ENCODE results near the gene HYCC2. TPM values are rescaled to one million over a fixed set of nuclear protein-coding genes. Genes with fewer than 3 reads are reported as not detected.
"Not testable (repeated sequence)": the region's sequence is repeated elsewhere in the genome, so short reads cannot be mapped to it uniquely, and the experiment has no call there.

Gene HYCC2
- total RNA-seq (1 to 10 TPM; 7.6 to 8.6 (median 8.1) TPM), polyA plus RNA-seq (1 to 10 TPM; 1.7 to 5.2 (median 2.1) TPM)
- long read RNA-seq, donor 1, partial matches to known transcripts, result 0 of 4 reads
- long read RNA-seq, donor 1, other reads (novel, unspliced or antisense), result 4 of 4 reads
- long read RNA-seq, donor 2, full-length matches to known transcripts, result 3 of 11 reads
- long read RNA-seq, donor 2, partial matches to known transcripts, result 1 of 11 reads
- long read RNA-seq, donor 2, other reads (novel, unspliced or antisense), result 7 of 11 reads

DNA sequence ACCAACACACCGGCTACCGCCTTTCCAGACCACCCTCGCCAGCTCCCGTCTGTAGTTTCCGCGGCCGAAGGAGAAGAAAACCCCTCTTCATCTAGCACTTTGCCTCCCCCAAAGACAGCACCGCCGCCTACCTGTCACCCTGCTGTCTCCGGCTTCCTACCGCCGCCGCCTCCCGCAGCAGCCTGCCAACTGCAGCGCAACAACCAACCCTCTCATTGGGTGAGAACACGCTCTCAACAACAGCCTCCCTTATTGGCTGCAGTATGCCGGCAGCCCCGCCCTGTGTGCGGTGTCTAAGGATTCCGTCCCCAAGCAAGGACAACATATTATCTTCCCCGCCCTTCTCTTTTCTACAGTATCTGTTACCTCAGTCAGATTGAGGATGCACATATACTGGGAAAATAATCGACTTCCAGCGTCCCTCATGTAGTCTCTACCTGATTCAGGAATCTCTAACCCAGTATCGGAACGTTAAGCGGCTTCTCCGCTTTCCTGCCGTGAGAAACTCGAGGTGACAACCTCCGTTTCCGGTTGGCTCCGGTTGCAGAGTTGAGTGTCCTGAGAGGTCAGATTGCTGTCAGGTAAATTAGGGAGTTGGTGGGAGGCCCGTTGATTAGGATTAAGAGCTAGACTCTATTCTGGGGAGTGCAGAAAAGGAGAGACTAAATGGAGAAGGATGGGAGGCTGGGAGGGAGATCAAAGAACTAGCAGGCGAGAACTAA, at the start of gene HYCC2, which contains the start of gene NDUFB3:
Gene HYCC2 (minus strand): TSS at position 193 of the 722 bp plus-strand sequence. CDS start 47,662 bp downstream, outside the sequence.
Gene NDUFB3 (plus strand): TSS at position 523 of the 722 bp plus-strand sequence. CDS start 6,882 bp downstream, outside the sequence.
- H3K36me3 ChIP-seq (ENCODE audit: insufficient read depth in 1 of 2, low read depth in 1 of 2), result no peaks in the 10 kb centered on the region
- DNase-seq, result peak; percentile 87 to 95
- ATAC-seq, result peak; percentile 98 to 100 (median 99)
- H3K4me3 ChIP-seq, result peak within 1 kb of the TSS; percentile 92
- WGBS, 3 donors, result 0 to 1% (median 0%) methylated on average over 30 to 34 of the region's 34 CpGs
- TF ChIP-seq, protein P1, sequence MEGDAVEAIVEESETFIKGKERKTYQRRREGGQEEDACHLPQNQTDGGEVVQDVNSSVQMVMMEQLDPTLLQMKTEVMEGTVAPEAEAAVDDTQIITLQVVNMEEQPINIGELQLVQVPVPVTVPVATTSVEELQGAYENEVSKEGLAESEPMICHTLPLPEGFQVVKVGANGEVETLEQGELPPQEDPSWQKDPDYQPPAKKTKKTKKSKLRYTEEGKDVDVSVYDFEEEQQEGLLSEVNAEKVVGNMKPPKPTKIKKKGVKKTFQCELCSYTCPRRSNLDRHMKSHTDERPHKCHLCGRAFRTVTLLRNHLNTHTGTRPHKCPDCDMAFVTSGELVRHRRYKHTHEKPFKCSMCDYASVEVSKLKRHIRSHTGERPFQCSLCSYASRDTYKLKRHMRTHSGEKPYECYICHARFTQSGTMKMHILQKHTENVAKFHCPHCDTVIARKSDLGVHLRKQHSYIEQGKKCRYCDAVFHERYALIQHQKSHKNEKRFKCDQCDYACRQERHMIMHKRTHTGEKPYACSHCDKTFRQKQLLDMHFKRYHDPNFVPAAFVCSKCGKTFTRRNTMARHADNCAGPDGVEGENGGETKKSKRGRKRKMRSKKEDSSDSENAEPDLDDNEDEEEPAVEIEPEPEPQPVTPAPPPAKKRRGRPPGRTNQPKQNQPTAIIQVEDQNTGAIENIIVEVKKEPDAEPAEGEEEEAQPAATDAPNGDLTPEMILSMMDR (IDR thresholded peaks at IDR 0.05), result peak; percentile 36
- peak within 1 kb of the TSS; percentile 95 for H3K27ac ChIP-seq
- no peaks in the 10 kb centered on the region for H3K9me3 ChIP-seq
- H3K4me1 ChIP-seq, result peaks cover 55% of the 10 kb centered on the region
- intact Hi-C loops (cut with DNase I), result loop anchor here (1.0 to 10.0 kb wide), 6 partner anchors 41 to 167 kb away; partner anchors contain the start of genes ORC2 (in 2 of the 2) and CFLAR (in 1 of the 2)
- H3K27me3 ChIP-seq (ENCODE audit: insufficient read depth in 3 of 3, low read length in 2 of 3), result no peaks in the 10 kb centered on the region

DNA sequence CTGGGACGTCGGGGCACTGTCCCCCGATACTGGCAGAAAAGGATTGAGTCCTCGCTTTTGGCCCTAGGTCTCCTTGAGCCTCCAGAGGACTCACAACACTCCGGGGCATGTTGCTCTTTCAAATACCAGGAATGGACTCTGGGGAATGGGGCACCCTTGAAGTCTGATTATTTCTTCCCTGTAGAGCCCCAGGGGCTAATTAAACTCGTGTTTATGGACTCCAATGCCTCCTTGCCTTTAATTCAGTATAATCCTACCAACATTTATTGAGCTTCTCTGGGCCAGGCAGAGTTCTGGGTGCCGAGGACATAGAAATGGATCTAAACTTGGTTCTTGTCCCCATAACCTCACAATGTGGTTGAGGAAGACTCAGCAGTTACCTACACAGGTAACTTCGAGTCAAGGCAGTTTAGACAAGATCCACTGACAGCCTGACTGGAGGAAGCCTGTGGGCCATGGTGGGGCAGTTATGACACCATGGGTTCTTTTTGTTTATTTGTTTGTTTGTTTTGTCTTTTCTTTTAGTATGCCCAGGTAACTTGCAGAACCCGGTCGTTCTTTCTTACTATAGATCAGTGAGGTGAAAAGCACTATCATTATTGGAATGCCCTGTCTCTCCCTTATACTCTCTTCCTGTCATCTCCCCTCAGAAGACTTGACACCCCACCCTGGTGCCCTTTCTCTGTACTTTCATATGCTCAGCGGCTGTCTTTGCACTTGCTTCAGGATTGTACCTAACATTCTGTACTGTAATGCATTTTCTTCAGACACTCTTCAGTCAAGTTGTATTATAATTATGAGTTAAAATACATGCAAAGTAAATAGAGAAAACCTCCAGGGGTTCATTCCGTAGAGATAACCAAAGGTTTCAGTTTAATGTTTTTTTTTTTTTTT, 47.7 kb upstream of the HYCC2 start:
- no peaks in the 10 kb centered on the region for H3K9me3 ChIP-seq
- H3K36me3 ChIP-seq (ENCODE audit: insufficient read depth in 1 of 2, low read depth in 1 of 2), result peaks cover 2 to 17% of the 10 kb centered on the region in 2 donors
- H3K27ac ChIP-seq, result peak overlapping the region; percentile 100
- peak overlapping the region; percentile 100 for H3K4me3 ChIP-seq
- intact Hi-C loops (cut with DNase I), result loop anchor here (5.0 kb wide), 2 partner anchors 33 to 47 kb away; partner anchors contain the start of genes HYCC2 (in 1 of the 2) and NDUFB3 (in 1 of the 2)
- TF ChIP-seq, protein P1 (IDR thresholded peaks at IDR 0.05), result no peak
- WGBS, 3 donors, result 6 to 12% (median 10%) methylated on average over 12 of the region's 12 CpGs
- DNase-seq, result no peak
- ATAC-seq, result peak in 1 of 4 donors; percentile 24
- H3K27me3 ChIP-seq (ENCODE audit: insufficient read depth in 3 of 3, low read length in 2 of 3), result no peaks in the 10 kb centered on the region
- peaks cover 60% of the 10 kb centered on the region for H3K4me1 ChIP-seq

DNA sequence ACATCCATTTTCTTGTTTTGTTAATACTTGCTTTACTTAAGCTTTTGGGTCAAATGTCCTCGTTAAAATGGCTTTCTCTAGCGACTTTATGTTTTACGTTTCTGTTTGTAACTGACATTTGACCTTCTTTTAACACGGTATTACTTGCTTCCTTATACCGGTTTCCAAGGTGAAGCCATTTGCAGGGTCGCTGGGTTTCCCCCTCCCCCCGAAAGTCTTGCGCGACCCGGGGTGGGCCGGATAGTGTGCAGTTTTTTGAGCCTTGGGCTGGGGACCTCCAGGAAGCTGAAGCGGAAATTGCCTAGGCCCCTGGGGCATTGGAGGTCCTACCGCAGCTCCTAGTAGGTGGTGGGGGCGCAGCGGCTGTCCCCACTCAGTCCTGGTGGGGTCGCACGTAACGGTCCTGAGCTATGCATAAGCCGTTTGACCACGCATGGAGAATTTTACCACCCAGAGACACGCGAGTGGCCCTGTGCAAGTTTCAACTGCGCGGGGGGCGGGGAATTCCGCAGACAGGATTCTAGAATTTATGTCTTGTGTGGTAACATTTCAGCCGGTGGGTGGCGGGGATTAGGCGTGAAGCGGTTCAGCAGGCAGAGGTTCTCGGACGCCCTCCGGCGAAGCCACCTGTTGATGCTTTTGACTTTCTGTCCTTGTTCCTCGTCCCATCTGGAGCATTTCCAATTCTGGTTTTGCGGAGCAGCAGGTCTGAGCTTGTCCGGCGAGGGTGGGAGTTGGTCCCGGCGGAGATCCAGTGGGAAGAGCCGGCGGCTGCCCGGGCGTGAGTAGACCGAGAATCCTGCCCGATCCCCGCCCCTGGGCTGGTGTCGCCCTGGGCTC, 46.9 kb upstream of the HYCC2 start:
- Histone ChIP-seq H3K27ac (peak overlapping the region; percentile 100), H3K27me3 (ENCODE audit: insufficient read depth in 3 of 3, low read length in 2 of 3) (no peaks in the 10 kb centered on the region), H3K4me3 (peak overlapping the region; percentile 100), H3K4me1 (peaks cover 52% of the 10 kb centered on the region), H3K9me3 (no peaks in the 10 kb centered on the region), H3K36me3 (ENCODE audit: insufficient read depth in 1 of 2, low read depth in 1 of 2) (peaks cover 2 to 17% of the 10 kb centered on the region in 2 donors)
- WGBS, 3 donors, result 0 to 1% (median 0%) methylated on average over 48 of the region's 48 CpGs
- DNase-seq (peak; percentile 90 to 96), ATAC-seq (peak; percentile 61 to 72 (median 68))
- intact Hi-C loops (cut with DNase I), result loop anchor here (5.0 kb wide), 2 partner anchors 34 to 46 kb away; partner anchors contain the start of genes HYCC2 (in 1 of the 2) and NDUFB3 (in 1 of the 2)
- TF ChIP-seq, protein P1 (IDR thresholded peaks at IDR 0.05), result peak; percentile 51

DNA sequence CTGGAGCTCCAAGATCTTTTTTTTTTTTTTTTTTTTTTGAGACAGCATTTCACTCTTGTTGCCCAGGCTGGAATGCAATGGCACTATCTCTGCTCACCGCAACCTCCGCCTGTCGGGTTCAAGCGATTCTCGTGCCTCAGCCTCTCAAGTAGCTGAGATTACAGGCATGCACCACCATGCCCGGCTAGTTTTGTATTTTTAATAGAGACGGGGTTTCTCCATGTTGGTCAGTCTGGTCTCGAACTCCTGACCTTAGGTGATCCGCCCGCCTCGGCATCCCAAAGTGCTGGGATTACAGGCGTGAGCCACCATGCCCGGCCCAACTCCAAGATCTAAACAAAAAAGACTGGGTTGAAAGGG, 46.2 kb upstream of the HYCC2 start:
- intact Hi-C loops (cut with DNase I), result loop anchor here (5.0 kb wide), 2 partner anchors 35 to 45 kb away; partner anchors contain the start of genes HYCC2 (in 1 of the 2) and NDUFB3 (in 1 of the 2)
- peak overlapping the region; percentile 100 for H3K4me3 ChIP-seq
- peak in 1 of 2 donors; percentile 68 for DNase-seq
- ATAC-seq, result peak; percentile 0 to 26 (median 24)
- not testable (repeated sequence) for H3K27me3 ChIP-seq (ENCODE audit: insufficient read depth in 3 of 3, low read length in 2 of 3); H3K9me3 ChIP-seq
- peak overlapping the region; percentile 100 for H3K27ac ChIP-seq
- H3K4me1 ChIP-seq, result peaks cover 46% of the 10 kb centered on the region
- H3K36me3 ChIP-seq (ENCODE audit: insufficient read depth in 1 of 2, low read depth in 1 of 2), result peaks cover 2 to 17% of the 10 kb centered on the region in 2 donors
- WGBS, 3 donors, result 5 to 7% (median 5%) methylated on average over 13 of the region's 13 CpGs

Measured in psoas muscle (tissue), 8 donors.